BE2C (cell line): ENCODE measurements around the gene RFK. TPM values are rescaled to one million over a fixed set of nuclear protein-coding genes. Genes with fewer than 3 reads are reported as not detected.
"Not testable (repeated sequence)": the region's sequence is repeated elsewhere in the genome, so short reads cannot be mapped to it uniquely, and the experiment has no call there.

ENCODE experiments used
- DNase-seq: peaks from one replicate; pipeline ENCODE4 v3.0.0-alpha.2; 2020
- H3K27me3 ChIP-seq: fragments of 250-450 bp; sonication (Bioruptor Pico); 2 replicates; pipeline ENCODE4 v1.5.1; 2020; ENCODE audit warnings: mild to moderate bottlenecking
- H3K36me3 ChIP-seq: fragments of 250-450 bp; sonication (Bioruptor Pico); 2 replicates; pipeline ENCODE4 v1.5.1; 2020; ENCODE audit warnings: mild to moderate bottlenecking
- H3K4me1 ChIP-seq: fragments of 250-450 bp; sonication (Bioruptor Pico); 2 replicates; pipeline ENCODE4 v1.5.1; 2020
- H3K4me3 ChIP-seq: 2 replicates; pipeline ENCODE4 v1.5.1; 2011; ENCODE audit warnings: low read depth, low read length
- H3K9me3 ChIP-seq: fragments of 250-450 bp; sonication (Bioruptor Pico); 2 replicates; pipeline ENCODE4 v1.5.1; 2020
- CTCF ChIP-seq: IDR thresholded peaks from 2 replicates; pipeline ENCODE4 v1.5.1; 2012; ENCODE audit warnings: mild to moderate bottlenecking, low read depth, low read length
- polyA plus RNA-seq: library from polyadenylated mRNA; unstranded; fragments of >200 nt; gene quantifications from one replicate; pipeline ENCODE4 v1.2.1, GENCODE V29; 2012; ENCODE audit warnings: low read depth, missing spikeins; ENCODE audit not compliant: insufficient read length, insufficient read depth

Gene RFK
- polyA plus RNA-seq = 20.6 TPM

- TF ChIP-seq CTCF = peak; percentile 42
- H3K4me3 ChIP-seq = peak within 1 kb of the TSS; percentile 85
- H3K4me1 ChIP-seq = no peaks in the 10 kb centered on the region
- peak; percentile 97 for DNase-seq
- H3K27me3 ChIP-seq = no peaks in the 10 kb centered on the region
- no peaks in the 10 kb centered on the region for H3K9me3 ChIP-seq
- H3K36me3 ChIP-seq = peaks cover 26% of the 10 kb centered on the region
Observed at GRCh38 chr9:76394195-76394959, at the start of gene RFK. RFK (minus strand) TSS chr9:76394426; CDS start chr9:76394171, 255 bp downstream.

GRCh38 chr9:76443887-76444286 lies 49.7 kb upstream of the RFK start:
- Histone ChIP-seq H3K4me3 (no peak overlapping the region), H3K36me3 (no peaks in the 10 kb centered on the region), H3K9me3 (no peaks in the 10 kb centered on the region), H3K27me3 (no peaks in the 10 kb centered on the region), H3K4me1 (peaks cover 9% of the 10 kb centered on the region)
- TF ChIP-seq CTCF = no peak
- DNase-seq = no peak

DNA sequence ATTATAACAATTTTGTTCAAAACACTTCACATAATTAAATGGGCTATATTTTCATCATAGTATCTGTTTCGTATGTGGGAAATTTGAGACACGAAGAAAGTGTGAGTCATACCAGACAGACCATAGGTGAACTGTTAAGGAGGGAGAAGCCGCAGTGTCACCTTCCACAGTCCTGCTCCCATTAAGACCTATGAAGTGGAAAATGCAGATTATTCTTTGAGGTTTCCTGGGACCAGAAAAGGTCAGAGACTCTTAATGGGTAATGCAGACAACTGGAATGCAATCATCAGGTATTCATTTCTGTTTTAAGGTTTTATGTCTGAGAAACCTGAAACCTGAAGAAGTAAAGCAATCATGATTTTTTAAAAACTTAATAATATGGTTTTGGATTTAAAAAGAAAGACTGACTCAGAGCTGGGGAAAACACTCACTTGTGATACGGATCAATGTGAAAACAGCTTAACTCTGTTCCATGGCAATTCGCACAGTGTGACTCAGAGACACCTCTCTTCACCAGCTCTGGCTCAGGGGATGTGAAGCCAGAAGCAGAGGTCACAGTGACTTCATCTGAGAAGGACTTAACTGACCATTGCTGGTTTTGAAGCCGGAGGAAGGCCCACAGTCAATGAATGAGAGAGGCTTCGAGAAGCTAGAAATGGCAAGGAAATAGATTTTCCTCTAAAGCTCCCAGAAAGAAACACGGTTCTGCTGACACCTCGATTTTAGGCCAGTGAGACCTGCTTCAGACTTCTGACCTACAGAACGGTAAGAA lies 47.5 kb upstream of the RFK start:
- Histone ChIP-seq H3K27me3 (no peaks in the 10 kb centered on the region), H3K4me1 (peaks cover 6% of the 10 kb centered on the region), H3K9me3 (no peaks in the 10 kb centered on the region), H3K36me3 (no peaks in the 10 kb centered on the region), H3K4me3 (no peak overlapping the region)
- DNase-seq = no peak
- no peak for TF ChIP-seq CTCF

- TF ChIP-seq CTCF = no peak
- Histone ChIP-seq H3K36me3 (no peaks in the 10 kb centered on the region), H3K4me1 (no peaks in the 10 kb centered on the region; the same call in 1 of the 2 replicates), H3K27me3 (no peaks in the 10 kb centered on the region), H3K4me3 (no peak overlapping the region), H3K9me3 (no peaks in the 10 kb centered on the region)
- DNase-seq = no peak
Observed at GRCh38 chr9:76438841-76439588, 44.8 kb upstream of the RFK start.

DNA sequence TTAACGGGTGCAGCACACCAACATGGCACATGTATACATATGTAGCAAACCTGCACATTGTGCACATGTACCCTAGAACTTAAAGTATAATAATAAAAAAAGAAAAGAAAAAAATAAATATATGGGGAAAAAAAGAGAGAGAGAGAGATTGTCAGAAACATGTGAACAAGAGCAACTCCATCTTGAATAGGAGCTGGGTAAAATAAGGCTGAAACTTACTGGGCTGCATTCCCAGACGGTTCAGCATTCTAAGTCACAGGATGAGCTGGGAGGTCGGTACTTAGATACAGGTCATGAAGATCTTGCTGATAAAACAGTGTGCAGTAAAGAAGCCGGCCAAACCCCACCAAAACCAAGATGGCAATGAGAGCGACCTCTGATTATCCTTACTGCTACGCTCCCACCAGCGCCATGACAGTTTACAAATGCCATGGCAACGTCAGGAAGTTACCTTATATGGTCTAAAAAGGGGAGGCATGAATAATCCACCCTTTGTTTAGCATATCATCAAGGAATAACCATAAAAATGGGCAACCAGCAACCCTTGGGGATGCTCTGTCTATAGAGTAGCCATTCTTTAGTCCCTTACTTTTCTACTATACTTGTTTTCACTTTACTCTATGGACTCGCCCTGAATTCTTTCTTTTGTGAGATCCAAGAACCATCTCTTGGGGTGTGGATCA lies 42.9 kb upstream of the RFK start:
- not testable (repeated sequence) for H3K4me3 ChIP-seq, DNase-seq, H3K9me3 ChIP-seq, H3K36me3 ChIP-seq, H3K4me1 ChIP-seq, H3K27me3 ChIP-seq

DNA sequence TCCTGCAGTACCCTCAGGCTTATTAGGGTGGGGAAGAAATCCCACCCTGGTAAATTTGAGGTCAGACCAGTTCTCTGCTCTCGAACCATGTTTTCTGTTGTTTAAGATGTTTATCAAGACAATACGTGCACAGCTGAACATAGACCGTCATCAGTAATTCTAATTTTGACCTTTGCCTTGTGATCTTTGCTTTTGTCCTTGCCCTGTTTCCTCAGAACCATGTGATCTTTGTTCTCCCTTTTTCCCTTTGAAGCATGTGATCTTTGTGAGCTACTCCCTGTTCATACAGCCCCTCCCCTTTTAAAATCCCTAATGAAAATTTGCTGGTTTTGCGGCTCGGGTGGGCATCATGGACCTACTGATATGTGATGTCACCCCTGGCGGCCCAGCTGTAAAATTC lies 40.7 kb upstream of the RFK start:
- not testable (repeated sequence) for H3K9me3 ChIP-seq, DNase-seq, H3K27me3 ChIP-seq, H3K4me3 ChIP-seq, H3K36me3 ChIP-seq, H3K4me1 ChIP-seq
